Activated CD8-positive, alpha-beta T cell treated with anti-CD3 and anti-CD28 coated beads, Interleukin-2, amount 10 ng/mL, durations not matched to agents 7 days and 5 days (primary cell): ENCODE measurements around the gene CCDC81. TPM values are rescaled to one million over a fixed set of nuclear protein-coding genes. Genes with fewer than 3 reads are reported as not detected.
"Not testable (repeated sequence)": the region's sequence is repeated elsewhere in the genome, so short reads cannot be mapped to it uniquely, and the experiment has no call there.

Source experiments
- ATAC-seq: fragments of 150-1000 bp; cut with Tn5 transposase; one replicate; pipeline ENCODE4 v1.10.0; 2021; ENCODE audit warnings: moderate library complexity
- CTCF ChIA-PET: fragments of 350-600 bp; sonication (Branson Sonifier 250); formaldehyde crosslinking; loops from one replicate; lab custom pipeline; 2021; ENCODE audit warnings: antibody characterized with exemption; lab: Charles Lee
- POLR2A ChIA-PET: fragments of 350-600 bp; sonication (Branson Sonifier 250); formaldehyde crosslinking; loops from one replicate; lab custom pipeline; 2021; ENCODE audit warnings: antibody characterized with exemption; lab: Charles Lee
- DNase-seq: peaks from one replicate; pipeline ENCODE4 v3.0.0-alpha.2; 2020
- H3K27ac Mint-ChIP-seq: one replicate; pipeline ENCODE4 v1.8.0; 2021; ENCODE audit warnings: mild to moderate bottlenecking, mixed read lengths
- H3K27me3 Mint-ChIP-seq: one replicate; pipeline ENCODE4 v1.8.0; 2021; ENCODE audit warnings: low read depth, mixed read lengths
- H3K36me3 Mint-ChIP-seq: one replicate; pipeline ENCODE4 v1.8.0; 2021; ENCODE audit warnings: low read depth, mixed read lengths
- H3K4me1 Mint-ChIP-seq: one replicate; pipeline ENCODE4 v1.8.0; 2021; ENCODE audit warnings: low read depth, mixed read lengths
- H3K4me3 Mint-ChIP-seq: one replicate; pipeline ENCODE4 v1.8.0; 2021; ENCODE audit warnings: mild to moderate bottlenecking, mixed read lengths
- H3K9me3 Mint-ChIP-seq: one replicate; pipeline ENCODE4 v1.8.0; 2022; ENCODE audit warnings: mixed read lengths; ENCODE audit not compliant: insufficient read depth
- total RNA-seq, 2 experiments: library from RNA; stranded (reverse); gene quantifications; one replicate each; pipeline ENCODE4 v1.2.3, GENCODE V29; 2021

Gene CCDC81
- total RNA-seq, 2 experiments from 2014 or later, result 0.42 to 0.66 TPM

GRCh38 chr11:86395061-86395551 is 20.4 kb downstream of the CCDC81 start:
- no peak for DNase-seq
- H3K27ac Mint-ChIP-seq, result no peak overlapping the region
- no peaks in the 10 kb centered on the region for H3K36me3 Mint-ChIP-seq
- H3K27me3 Mint-ChIP-seq, result no peaks in the 10 kb centered on the region
- H3K9me3 Mint-ChIP-seq, result no peaks in the 10 kb centered on the region
- ChIA-PET POLR2A (no interaction called here), CTCF (interaction anchor here (0.6 kb wide), 1 partner anchor 286 kb away, joined by 3 read pairs; no protein-coding TSS in a partner anchor)
- peaks cover 7% of the 10 kb centered on the region for H3K4me1 Mint-ChIP-seq
- ATAC-seq, result no peak
- H3K4me3 Mint-ChIP-seq, result no peak overlapping the region

DNA sequence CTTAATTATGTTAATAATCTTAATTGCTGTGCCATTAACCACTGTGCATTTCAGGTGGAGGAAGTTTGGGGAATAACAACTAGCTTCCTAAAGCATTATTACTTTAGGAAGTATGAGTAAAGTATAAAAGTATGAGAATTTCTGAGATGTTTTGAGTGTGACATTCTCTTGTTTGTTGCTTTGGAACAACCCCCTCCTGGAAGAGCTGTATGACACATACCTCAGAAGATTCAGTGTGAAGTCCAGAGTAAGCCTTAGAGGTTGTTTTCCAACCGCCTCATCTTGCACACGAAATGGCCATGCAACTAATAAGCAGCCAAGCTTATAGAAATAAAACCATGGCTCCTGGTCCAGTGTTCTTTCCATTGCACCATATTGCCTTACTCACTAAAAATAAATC is 21.7 kb downstream of the CCDC81 start:
- CTCF ChIA-PET, result no interaction called here
- Mint-ChIP-seq H3K4me1 (peaks cover 7% of the 10 kb centered on the region), H3K9me3 (no peaks in the 10 kb centered on the region), H3K27ac (no peak overlapping the region), H3K4me3 (no peak overlapping the region), H3K27me3 (no peaks in the 10 kb centered on the region), H3K36me3 (no peaks in the 10 kb centered on the region)
- POLR2A ChIA-PET, result no interaction called here
- DNase-seq, result no peak
- no peak for ATAC-seq

- Mint-ChIP-seq H3K4me1 (peaks cover 7% of the 10 kb centered on the region), H3K36me3 (no peaks in the 10 kb centered on the region), H3K27me3 (no peaks in the 10 kb centered on the region), H3K4me3 (no peak overlapping the region), H3K9me3 (no peaks in the 10 kb centered on the region), H3K27ac (no peak overlapping the region)
- ATAC-seq (no peak), DNase-seq (no peak)
- ChIA-PET POLR2A (no interaction called here), CTCF (interaction anchor here (1.2 kb wide), 1 partner anchor 10 kb away, joined by 4 read pairs; no protein-coding TSS in a partner anchor)
Observed at GRCh38 chr11:86397351-86397750, 22.7 kb downstream of the CCDC81 start.

GRCh38 chr11:86398106-86398505 is 23.4 kb downstream of the CCDC81 start:
- Mint-ChIP-seq H3K27me3 (no peaks in the 10 kb centered on the region), H3K9me3 (no peaks in the 10 kb centered on the region), H3K36me3 (no peaks in the 10 kb centered on the region), H3K4me3 (no peak overlapping the region), H3K27ac (peak overlapping the region; percentile 25), H3K4me1 (peaks cover 7% of the 10 kb centered on the region)
- DNase-seq, result no peak
- ATAC-seq, result no peak
- ChIA-PET POLR2A (no interaction called here), CTCF (interaction anchor here (0.6 to 1.2 kb wide), 4 partner anchors 9 to 1785 kb away, joined by 3 to 4 read pairs (median 4); no protein-coding TSS in a partner anchor)

GRCh38 chr11:86403458-86403857 is 28.8 kb downstream of the CCDC81 start:
- no peaks in the 10 kb centered on the region for H3K36me3 Mint-ChIP-seq
- POLR2A ChIA-PET, result no interaction called here
- DNase-seq, result no peak
- H3K27me3 Mint-ChIP-seq, result no peaks in the 10 kb centered on the region
- H3K4me3 Mint-ChIP-seq, result no peak overlapping the region
- H3K9me3 Mint-ChIP-seq, result no peaks in the 10 kb centered on the region
- H3K4me1 Mint-ChIP-seq, result no peaks in the 10 kb centered on the region
- CTCF ChIA-PET, result no interaction called here
- no peak overlapping the region for H3K27ac Mint-ChIP-seq
- no peak for ATAC-seq

- Mint-ChIP-seq H3K27ac (no peak overlapping the region), H3K27me3 (no peaks in the 10 kb centered on the region), H3K36me3 (no peaks in the 10 kb centered on the region), H3K4me1 (no peaks in the 10 kb centered on the region), H3K9me3 (no peaks in the 10 kb centered on the region), H3K4me3 (no peak overlapping the region)
- DNase-seq (no peak), ATAC-seq (no peak)
- ChIA-PET CTCF (interaction anchor here (1.3 kb wide), 1 partner anchor 10 kb away, joined by 5 read pairs; no protein-coding TSS in a partner anchor), POLR2A (no interaction called here)
Observed at GRCh38 chr11:86408845-86409244, 34.2 kb downstream of the CCDC81 start.

DNA sequence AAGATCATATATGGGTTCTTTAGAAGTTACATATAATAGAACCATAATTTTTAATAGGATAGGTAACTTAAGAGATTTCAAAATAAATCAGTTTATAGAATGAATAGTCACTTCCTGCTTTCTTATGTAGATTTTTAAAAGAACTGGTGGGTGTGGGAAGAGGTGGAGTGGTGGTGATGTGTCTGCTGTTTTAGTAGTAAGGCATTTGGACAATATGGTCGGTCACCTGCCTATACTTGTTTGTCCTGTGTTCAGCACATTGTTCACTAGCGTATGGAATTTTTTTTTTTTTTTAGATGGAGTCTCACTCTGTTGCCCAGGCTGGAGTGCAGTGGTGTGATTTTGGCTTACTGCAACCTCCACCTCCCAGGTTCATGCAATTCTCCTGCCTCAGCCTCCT is 39.3 kb downstream of the CCDC81 start:
- Mint-ChIP-seq H3K9me3 (no peaks in the 10 kb centered on the region), H3K36me3 (no peaks in the 10 kb centered on the region), H3K4me1 (peaks cover 3% of the 10 kb centered on the region), H3K27ac (no peak overlapping the region), H3K27me3 (no peaks in the 10 kb centered on the region), H3K4me3 (no peak overlapping the region)
- CTCF ChIA-PET, result no interaction called here
- no peak for DNase-seq
- POLR2A ChIA-PET, result no interaction called here
- no peak for ATAC-seq

DNA sequence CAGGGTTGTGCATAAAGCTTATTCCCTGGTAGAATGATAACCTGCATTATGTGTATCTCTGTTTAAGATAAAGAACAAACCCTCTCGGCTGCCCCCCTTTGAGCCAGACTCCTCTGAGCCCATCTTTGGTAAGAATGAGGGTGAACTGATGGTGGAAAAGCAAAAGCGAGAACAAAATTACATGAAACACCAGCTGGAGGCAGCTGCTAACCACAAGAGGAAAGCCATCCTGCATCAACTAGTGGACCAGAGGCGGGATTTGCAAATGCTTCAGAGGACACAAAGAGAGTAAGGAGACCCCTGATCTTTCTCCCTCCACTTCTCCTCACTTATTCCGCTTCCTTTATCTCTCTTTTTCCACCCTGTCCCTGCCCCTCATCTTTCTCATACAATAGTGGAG is 40.3 kb downstream of the CCDC81 start:
- ATAC-seq (no peak), DNase-seq (no peak)
- ChIA-PET CTCF (interaction anchor here (0.6 kb wide), 1 partner anchor 11 kb away, joined by 3 read pairs; no protein-coding TSS in a partner anchor), POLR2A (no interaction called here)
- Mint-ChIP-seq H3K9me3 (no peaks in the 10 kb centered on the region), H3K36me3 (no peaks in the 10 kb centered on the region), H3K4me3 (no peak overlapping the region), H3K27me3 (no peaks in the 10 kb centered on the region), H3K27ac (no peak overlapping the region), H3K4me1 (peaks cover 3% of the 10 kb centered on the region)

GRCh38 chr11:86416494-86416893 is 41.8 kb downstream of the CCDC81 start:
- POLR2A ChIA-PET, result no interaction called here
- CTCF ChIA-PET, result no interaction called here
- Mint-ChIP-seq H3K27ac (no peak overlapping the region), H3K4me1 (peaks cover 3% of the 10 kb centered on the region), H3K27me3 (no peaks in the 10 kb centered on the region), H3K36me3 (no peaks in the 10 kb centered on the region), H3K9me3 (no peaks in the 10 kb centered on the region), H3K4me3 (no peak overlapping the region)
- ATAC-seq (no peak), DNase-seq (no peak)

- H3K9me3 Mint-ChIP-seq, H3K27me3 Mint-ChIP-seq, H3K36me3 Mint-ChIP-seq, H3K27ac Mint-ChIP-seq, H3K4me1 Mint-ChIP-seq, H3K4me3 Mint-ChIP-seq, POLR2A ChIA-PET, ATAC-seq, CTCF ChIA-PET, DNase-seq: not testable (repeated sequence)
Observed at GRCh38 chr11:86416951-86417350, 42.3 kb downstream of the CCDC81 start.

DNA sequence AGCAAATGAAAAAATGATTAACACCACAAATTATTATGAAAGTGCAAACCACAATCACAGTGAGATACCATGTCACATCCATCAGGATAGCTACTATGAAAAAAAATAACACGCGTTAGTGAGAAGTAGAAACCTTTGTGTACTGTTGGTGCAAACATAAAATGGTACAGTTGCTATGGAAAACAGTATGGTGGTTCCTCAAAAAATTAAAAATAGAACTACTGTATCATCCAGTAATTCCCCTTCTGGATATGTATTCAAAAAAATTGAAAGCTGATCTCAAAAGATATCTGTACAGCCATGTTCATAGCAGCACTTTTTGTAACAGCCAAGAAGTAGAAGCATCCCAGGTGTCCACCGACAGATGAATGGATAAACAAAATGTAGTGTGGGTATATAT is 43.4 kb downstream of the CCDC81 start:
- Mint-ChIP-seq H3K36me3 (no peaks in the 10 kb centered on the region), H3K4me1 (peaks cover 3% of the 10 kb centered on the region), H3K27me3 (no peaks in the 10 kb centered on the region), H3K4me3 (no peak overlapping the region), H3K27ac (no peak overlapping the region), H3K9me3 (no peaks in the 10 kb centered on the region)
- CTCF ChIA-PET, result interaction anchor here (1.4 to 2.0 kb wide), 2 partner anchors 9 to 36 kb away, joined by 5 to 6 read pairs; no protein-coding TSS in a partner anchor
- POLR2A ChIA-PET, result no interaction called here
- no peak for ATAC-seq
- no peak for DNase-seq

- POLR2A ChIA-PET, result interaction anchor here (0.7 kb wide), 1 partner anchor 104 kb away, joined by 4 read pairs; no protein-coding TSS in a partner anchor
- H3K36me3 Mint-ChIP-seq, result no peaks in the 10 kb centered on the region
- no peak for ATAC-seq
Observed at GRCh38 chr11:86418513-86418912, 43.8 kb downstream of the CCDC81 start.

More at GRCh38 chr11:86418513-86418912, 43.8 kb downstream of the CCDC81 start:
- H3K9me3 Mint-ChIP-seq, result no peaks in the 10 kb centered on the region
- H3K4me1 Mint-ChIP-seq, result peaks cover 3% of the 10 kb centered on the region
- H3K27me3 Mint-ChIP-seq, result no peaks in the 10 kb centered on the region
- H3K4me3 Mint-ChIP-seq, result no peak overlapping the region
- CTCF ChIA-PET, result interaction anchor here (1.0 to 2.0 kb wide), 5 partner anchors 9 to 190 kb away, joined by 3 to 6 read pairs (median 4); no protein-coding TSS in a partner anchor
- no peak overlapping the region for H3K27ac Mint-ChIP-seq
- DNase-seq, result no peak
